A673 (cell line): ENCODE results near the gene CLN6. TPM values are rescaled to one million over a fixed set of nuclear protein-coding genes. Genes with fewer than 3 reads are reported as not detected.

Experiments
- BruUV-seq: library from RNA; stranded (reverse); fragments of 400-500 nt; replicated peaks from 2 replicates; lab custom pipeline; 2021; lab: Mats Ljungman, UMichigan
- CTCF ChIA-PET: fragments of 300-600 bp; sonication (Branson Sonifier 250); formaldehyde crosslinking; loops from one replicate; lab custom pipeline; 2022; ENCODE audit warnings: antibody characterized with exemption; lab: Charles Lee
- POLR2A ChIA-PET: fragments of 300-600 bp; sonication (Branson Sonifier 250); formaldehyde crosslinking; loops from one replicate; lab custom pipeline; 2022; ENCODE audit warnings: antibody characterized with exemption; ENCODE audit not compliant: low non-redundant PET; lab: Charles Lee
- DNase-seq: peaks from one replicate; pipeline ENCODE4 v3.0.0-alpha.2; 2015; ENCODE audit warnings: low spot score
- H3K27ac ChIP-seq: fragments of 200-600 bp; sonication (generic); 2 replicates; pipeline ENCODE4 v1.5.1; 2016; ENCODE audit warnings: mixed run types, low read depth, mild to moderate bottlenecking, mixed read lengths, antibody characterized with exemption, low read length; ENCODE audit not compliant: poor library complexity, severe bottlenecking
- H3K27me3 ChIP-seq: fragments of 200-600 bp; sonication (generic); replicated peaks from 2 replicates; pipeline ENCODE4 v1.6.1; 2017; ENCODE audit warnings: mixed run types, low read depth, mild to moderate bottlenecking, mixed read lengths, antibody characterized with exemption, low read length; ENCODE audit not compliant: insufficient read depth, poor library complexity
- H3K36me3 ChIP-seq: fragments of 200-600 bp; sonication (generic); 2 replicates; pipeline ENCODE4 v1.6.1; 2016; ENCODE audit warnings: mixed run types, mild to moderate bottlenecking, mixed read lengths, antibody characterized with exemption, low read length; ENCODE audit not compliant: insufficient read depth, poor library complexity, severe bottlenecking
- H3K4me1 ChIP-seq: fragments of 200-600 bp; sonication (generic); 2 replicates; pipeline ENCODE4 v1.6.1; 2017; ENCODE audit warnings: mixed run types, mild to moderate bottlenecking, mixed read lengths, antibody characterized with exemption, low read length; ENCODE audit not compliant: insufficient read depth, poor library complexity, severe bottlenecking
- H3K4me3 ChIP-seq: fragments of 200-600 bp; sonication (generic); 2 replicates; pipeline ENCODE4 v1.5.1; 2016; ENCODE audit warnings: low read depth, mixed run types, mild to moderate bottlenecking, mixed read lengths, low read length; ENCODE audit not compliant: poor library complexity, severe bottlenecking
- H3K9me3 ChIP-seq: fragments of 200-600 bp; sonication (generic); 2 replicates; pipeline ENCODE4 v1.6.1; 2016; ENCODE audit warnings: mixed run types, low read depth, mild to moderate bottlenecking, mixed read lengths, antibody characterized with exemption, low read length; ENCODE audit not compliant: poor library complexity, severe bottlenecking
- CTCF ChIP-seq: fragments of 300-800, 200-600 bp; sonication (generic); conservative IDR thresholded peaks from 2 replicates; pipeline ENCODE4 v1.5.1; 2017; ENCODE audit warnings: low read depth, mild to moderate bottlenecking, antibody characterized with exemption, low read length, moderate library complexity, mixed read lengths
- EZH2 ChIP-seq: fragments of 200-600 bp; sonication (generic); IDR thresholded peaks from 2 replicates; pipeline ENCODE4 v1.6.1; 2017; ENCODE audit warnings: borderline replicate concordance, low read depth, mild to moderate bottlenecking, mixed read lengths, antibody characterized with exemption, low read length; ENCODE audit not compliant: poor library complexity, severe bottlenecking
- intact Hi-C: fragments of 100-400 bp; cut with micrococcal nuclease; formaldehyde crosslinking; loops from one replicate; pipeline ENCODE4 v1.10.0; 2022; ENCODE audit not compliant: unreplicated experiment
- total RNA-seq: library from RNA; stranded (reverse); gene quantifications from 2 replicates; pipeline ENCODE4 v1.2.3, GENCODE V29; 2021

CLN6 gene
- total RNA-seq, 1 experiment from 2014 or later: 84.7 TPM

DNA sequence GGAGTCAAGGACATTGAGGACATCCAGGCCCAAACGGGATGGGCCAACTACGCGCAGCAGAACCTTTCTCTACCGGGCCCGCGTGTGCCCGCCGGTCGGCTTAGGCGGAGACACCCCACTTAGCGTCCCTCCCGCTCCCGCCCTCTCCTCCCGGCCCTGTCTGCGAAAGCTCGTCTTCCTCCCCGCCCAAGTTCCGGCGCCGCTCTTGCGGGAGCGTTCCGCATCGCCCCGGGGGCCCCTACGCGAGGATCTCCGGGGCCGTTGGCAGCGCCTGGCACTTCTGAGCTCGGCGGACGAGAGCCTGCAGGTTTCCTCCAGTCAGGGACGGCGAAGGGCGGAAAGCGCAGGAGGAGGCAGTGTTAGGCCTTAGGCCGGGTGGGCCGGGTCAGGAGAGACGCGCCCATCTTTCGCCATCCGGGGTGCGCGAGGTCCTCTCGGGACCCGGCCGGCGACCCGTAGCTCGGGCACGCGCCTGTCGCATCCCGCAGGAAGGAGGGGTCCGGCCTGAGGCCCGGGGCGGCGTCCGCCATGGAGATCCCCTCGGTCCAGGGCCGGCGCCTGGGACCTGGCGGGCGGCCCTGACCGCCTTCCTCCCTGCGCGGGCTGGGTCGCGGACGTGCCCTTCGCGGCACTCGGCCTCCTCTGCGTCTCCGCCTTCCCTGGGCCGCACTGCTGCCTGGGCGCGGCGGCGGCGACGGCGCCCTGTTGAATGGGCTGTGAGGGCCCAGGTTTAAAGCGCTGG lies 48.2 kb upstream of the CLN6 start, which contains the start of gene FEM1B:
Gene FEM1B, plus strand, starts transcription at position 143 of the 742 bp plus-strand sequence. CDS start 673 bp downstream, outside the sequence.
- no TSS peak for BruUV-seq
- no peak for TF ChIP-seq EZH2
- TF ChIP-seq CTCF: no peak; the same call in 1 of the 2 replicates
- Histone ChIP-seq H3K4me3 (peak within 1 kb of the TSS; percentile 93), H3K36me3 (no peaks in the 10 kb centered on the region), H3K9me3 (no peaks in the 10 kb centered on the region), H3K27me3 (no peaks in the 10 kb centered on the region), H3K27ac (peak within 1 kb of the TSS; percentile 93), H3K4me1 (peaks cover 25% of the 10 kb centered on the region)
- peak; percentile 97 for DNase-seq
- ChIA-PET CTCF (interaction anchor here (0.8 to 0.9 kb wide), 2 partner anchors 25 to 457 kb away, joined by 3 read pairs; no protein-coding TSS in a partner anchor), POLR2A (interaction anchor here (0.7 kb wide), 1 partner anchor 12 kb away, joined by 3 read pairs; no protein-coding TSS in a partner anchor)
- intact Hi-C loops: no loop called here

DNA sequence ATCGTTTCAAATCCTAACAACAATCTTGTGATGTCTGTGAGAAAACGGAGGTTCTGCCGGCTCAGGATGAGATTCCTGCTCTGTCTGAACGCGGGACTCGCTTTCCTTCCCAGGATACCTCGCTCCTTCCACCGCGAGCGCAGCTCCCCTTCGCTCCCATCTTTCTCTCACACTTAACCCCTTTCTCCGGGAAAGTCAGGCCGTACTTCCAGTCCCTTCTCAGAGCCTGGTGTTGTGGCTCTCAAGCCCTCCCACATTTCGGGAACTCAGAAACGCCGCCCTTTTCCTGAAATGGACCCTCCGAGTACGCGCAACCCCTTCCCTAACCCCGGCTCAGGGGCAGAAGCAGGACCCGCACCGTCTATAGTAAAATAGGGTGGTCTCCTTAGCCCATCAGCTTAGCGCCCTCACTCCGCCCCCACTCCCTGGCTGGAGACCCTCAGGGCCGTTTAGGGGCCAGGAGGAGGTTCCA lies 47.6 kb upstream of the CLN6 start:
- BruUV-seq: no TSS peak
- ChIA-PET POLR2A (interaction anchor here (0.7 kb wide), 1 partner anchor 13 kb away, joined by 3 read pairs; no protein-coding TSS in a partner anchor), CTCF (interaction anchor here (0.8 to 0.9 kb wide), 2 partner anchors 24 to 457 kb away, joined by 3 read pairs; no protein-coding TSS in a partner anchor)
- Histone ChIP-seq H3K4me1 (peaks cover 25% of the 10 kb centered on the region), H3K4me3 (peak overlapping the region; percentile 93), H3K27me3 (no peaks in the 10 kb centered on the region), H3K27ac (peak overlapping the region; percentile 93), H3K36me3 (no peaks in the 10 kb centered on the region), H3K9me3 (no peaks in the 10 kb centered on the region)
- intact Hi-C loops: no loop called here
- DNase-seq: no peak
- no peak for TF ChIP-seq CTCF
- no peak for TF ChIP-seq EZH2

DNA sequence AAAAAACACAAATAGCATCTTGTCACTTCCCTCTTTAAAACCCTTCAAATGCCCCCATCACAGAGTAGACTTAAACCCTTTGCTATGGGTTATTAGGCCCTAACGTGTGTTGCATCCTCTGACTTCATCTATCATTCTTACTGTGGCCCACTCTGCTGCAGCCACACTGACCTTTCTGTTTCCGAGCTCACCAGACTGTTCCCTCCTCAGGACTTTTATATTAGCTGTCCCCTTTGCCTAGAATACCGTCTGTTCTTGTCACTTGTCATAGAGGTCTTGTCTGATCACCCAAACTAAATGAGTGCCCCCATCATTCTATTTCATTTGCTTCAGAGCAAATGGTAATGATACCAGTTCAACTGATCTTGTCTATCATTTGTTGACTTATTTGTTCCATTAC lies 47.1 kb upstream of the CLN6 start:
- CTCF ChIA-PET: interaction anchor here (0.8 kb wide), 1 partner anchor 24 kb away, joined by 3 read pairs; no protein-coding TSS in a partner anchor
- Histone ChIP-seq H3K4me3 (peak overlapping the region; percentile 93), H3K4me1 (peaks cover 25% of the 10 kb centered on the region), H3K27ac (peak overlapping the region; percentile 93), H3K27me3 (no peaks in the 10 kb centered on the region), H3K9me3 (no peaks in the 10 kb centered on the region), H3K36me3 (no peaks in the 10 kb centered on the region)
- no peak for DNase-seq
- intact Hi-C loops: no loop called here
- BruUV-seq: no TSS peak
- no peak for TF ChIP-seq EZH2
- POLR2A ChIA-PET: no interaction called here
